Anterior cingulate cortex (tissue), 58 donors: ENCODE results near the gene NPHP1.
"Not testable (repeated sequence)": the region's sequence is repeated elsewhere in the genome, so short reads cannot be mapped to it uniquely, and the experiment has no call there.

ENCODE experiments used
- DNase-seq, 58 donors: peaks; one replicate each; lab custom pipeline; 2025; lab: John Stamatoyannopoulos, UW

The NPHP1 gene

DNA sequence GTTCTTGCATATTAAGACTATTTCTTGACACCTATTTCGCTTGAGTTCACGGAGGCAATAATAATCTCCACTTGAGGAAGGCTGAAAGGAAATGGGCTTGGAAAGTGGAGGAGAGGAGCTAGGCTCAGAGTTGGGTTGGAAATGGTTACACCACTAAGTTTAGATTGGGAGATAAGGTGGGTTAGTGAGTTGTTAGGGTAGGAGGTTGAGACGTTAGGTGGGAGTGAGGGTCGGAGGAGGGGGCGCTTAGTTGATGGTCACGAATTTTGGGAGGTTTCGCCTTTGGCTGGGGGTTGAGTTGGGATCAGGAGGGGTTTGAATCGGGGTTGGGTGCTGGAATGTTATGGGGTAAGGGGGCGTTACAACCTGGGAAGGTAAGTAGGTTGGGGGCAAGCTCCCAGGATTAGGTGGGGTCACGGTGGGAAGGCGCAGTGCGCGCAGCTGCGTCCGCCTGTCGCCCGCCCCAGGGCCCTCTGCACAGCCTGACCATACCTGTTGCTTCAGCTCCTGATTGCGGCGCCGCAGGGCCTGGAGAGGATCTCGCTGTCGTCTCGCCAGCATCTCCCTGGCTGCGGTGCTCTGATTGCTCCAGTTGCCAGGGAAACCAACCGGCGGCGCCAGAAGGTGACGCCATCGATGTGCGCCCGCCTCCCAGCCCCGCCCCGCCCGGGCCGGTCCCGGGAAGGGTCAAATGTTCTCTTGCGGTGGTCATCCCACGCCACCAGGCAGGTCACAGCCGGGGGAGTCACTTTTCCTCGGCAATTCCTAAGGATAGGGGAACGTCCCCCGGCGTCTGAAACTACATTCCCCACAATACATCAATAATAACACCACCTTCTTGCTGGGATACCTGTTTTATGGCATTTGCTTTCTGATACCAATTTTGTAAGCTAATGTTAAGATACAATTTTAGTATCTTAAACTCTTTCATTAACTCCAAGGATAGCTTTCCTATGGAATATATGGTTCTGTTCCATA lies at the start of gene NPHP1:
NPHP1 (minus strand) TSS at position 606 of the 978 bp plus-strand sequence; CDS start at position 561, 45 bp downstream.
- peak; percentile 39 to 90 (median 80) for DNase-seq

- not testable (repeated sequence) for DNase-seq
Measured at GRCh38 chr2:110248081-110248795, 43.4 kb upstream of the NPHP1 start.

GRCh38 chr2:110245488-110246435 lies 40.9 kb upstream of the NPHP1 start:
- DNase-seq, result not testable (repeated sequence)

DNA sequence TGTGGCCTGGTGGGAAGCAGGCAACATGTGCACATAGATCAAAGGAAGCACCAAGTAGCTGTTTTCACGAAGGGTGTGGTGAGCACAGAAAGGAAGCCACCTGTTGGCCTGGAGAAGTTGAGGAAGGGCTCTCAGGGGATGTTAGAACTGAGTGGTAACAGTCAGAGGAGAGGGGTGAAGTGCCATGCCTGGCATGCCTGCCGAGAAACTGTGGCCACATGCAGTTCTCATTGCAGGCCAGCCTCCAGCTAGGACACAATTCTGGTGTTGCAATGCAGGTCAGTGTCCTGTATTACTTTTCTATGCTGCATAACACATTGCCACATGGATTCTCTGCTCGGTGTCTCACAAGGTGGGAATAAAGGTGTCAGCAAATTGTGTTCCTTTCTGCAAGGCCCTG lies 38.5 kb upstream of the NPHP1 start:
- not testable (repeated sequence) for DNase-seq

GRCh38 chr2:110234514-110234913 lies 29.7 kb upstream of the NPHP1 start:
- not testable (repeated sequence) for DNase-seq

DNA sequence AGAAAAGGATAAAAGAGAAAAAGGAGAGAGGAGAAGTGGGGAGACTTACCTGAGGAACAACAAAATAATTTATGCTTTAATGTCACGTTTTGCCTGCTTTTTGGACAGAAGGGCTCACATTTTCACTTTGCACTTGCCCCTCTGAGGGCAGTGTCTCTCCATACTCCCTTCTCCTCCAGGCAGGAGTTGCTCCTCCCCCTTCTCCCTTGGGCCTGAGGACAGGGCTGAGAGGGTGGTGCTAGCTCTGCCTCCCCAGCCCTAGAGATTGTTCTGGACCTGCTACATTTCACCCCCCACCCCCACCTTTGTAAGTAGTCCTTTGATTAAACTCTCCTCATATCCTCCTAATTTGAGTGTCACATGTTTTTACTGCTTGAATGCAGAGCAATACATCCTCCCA lies 25.1 kb upstream of the NPHP1 start:
- not testable (repeated sequence) for DNase-seq

DNA sequence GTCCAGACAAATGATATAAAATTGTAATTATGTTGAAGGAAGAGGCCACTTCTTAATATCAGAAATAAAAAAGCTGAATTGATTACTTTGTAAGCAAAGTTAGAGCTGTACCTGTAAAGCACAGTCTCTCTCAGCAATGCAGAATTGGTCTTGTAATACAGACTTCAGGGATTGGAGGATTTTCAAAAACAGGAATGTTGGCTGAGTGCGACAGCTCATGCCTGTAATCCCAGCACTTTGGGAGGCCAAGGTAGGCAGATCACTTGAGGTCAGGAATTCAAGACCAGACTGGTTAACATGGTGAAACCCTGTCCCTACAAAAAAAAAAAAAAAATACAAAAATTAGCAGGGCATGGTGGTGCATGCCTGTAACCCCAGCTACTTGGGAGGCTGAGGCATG lies 17.8 kb upstream of the NPHP1 start:
- DNase-seq, result not testable (repeated sequence)

DNA sequence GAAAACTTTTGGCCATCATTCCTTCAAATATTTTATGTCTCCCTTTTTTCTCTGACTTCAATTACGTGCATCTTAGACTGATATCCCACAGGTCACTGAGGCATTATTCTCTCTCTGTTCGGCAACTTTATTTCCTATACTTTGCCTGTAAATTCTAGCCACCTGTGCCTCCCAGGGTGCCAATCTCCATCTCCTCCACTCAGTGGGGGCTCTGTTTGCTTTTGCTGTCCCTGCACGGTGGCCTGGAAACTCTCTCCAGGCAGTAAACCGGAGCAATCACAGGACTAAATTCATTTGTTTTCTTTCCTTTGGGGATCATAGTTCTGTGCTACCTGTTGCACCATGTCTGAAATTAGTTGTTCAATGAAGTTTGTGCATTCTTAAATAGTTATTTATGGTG lies 17.1 kb upstream of the NPHP1 start:
- DNase-seq, result no peak

DNA sequence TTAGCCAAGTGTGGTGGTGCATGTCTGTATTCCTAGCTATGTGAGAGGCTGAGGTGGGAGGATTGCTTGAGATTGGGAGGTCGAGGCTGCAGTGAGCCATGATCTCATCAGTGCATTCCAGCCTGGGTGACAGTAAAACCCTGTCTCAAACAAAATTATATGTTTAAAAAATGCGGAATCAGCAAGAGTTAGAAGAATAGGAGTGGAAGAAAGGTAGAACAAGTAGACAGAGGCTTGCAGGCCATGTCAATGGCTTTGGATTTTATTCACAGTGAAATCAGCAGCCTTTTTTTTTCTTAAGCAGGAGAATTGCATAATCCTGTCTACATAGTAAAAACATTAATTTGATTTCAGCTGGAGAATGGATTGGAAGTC lies 15.4 kb upstream of the NPHP1 start:
- no peak for DNase-seq

GRCh38 chr2:110219496-110220189 lies 14.8 kb upstream of the NPHP1 start:
- DNase-seq, result no peak

- DNase-seq, result not testable (repeated sequence)
Measured at GRCh38 chr2:110218889-110219288, 14.1 kb upstream of the NPHP1 start.

DNA sequence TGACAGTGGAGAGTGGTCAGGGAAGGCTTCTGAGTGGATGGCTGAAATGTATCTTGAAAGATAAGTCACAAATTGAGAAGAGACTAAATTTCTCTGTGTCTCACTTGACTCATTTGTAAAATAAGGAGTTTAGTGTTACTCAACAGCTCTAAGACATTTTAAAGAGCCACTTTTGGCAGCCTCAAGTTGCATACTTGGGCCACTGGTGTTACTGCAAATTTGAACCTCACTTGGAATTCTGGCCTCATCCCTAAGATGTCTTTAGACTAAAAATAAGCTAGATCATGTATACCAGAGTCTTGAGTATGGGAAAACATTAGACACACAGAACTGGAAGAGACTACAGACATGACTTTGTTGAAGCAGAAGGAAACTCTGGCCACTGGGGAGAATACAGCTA lies 12.0 kb upstream of the NPHP1 start:
- no peak for DNase-seq

- DNase-seq, result no peak
Measured at GRCh38 chr2:110216199-110216598, 11.4 kb upstream of the NPHP1 start.

DNA sequence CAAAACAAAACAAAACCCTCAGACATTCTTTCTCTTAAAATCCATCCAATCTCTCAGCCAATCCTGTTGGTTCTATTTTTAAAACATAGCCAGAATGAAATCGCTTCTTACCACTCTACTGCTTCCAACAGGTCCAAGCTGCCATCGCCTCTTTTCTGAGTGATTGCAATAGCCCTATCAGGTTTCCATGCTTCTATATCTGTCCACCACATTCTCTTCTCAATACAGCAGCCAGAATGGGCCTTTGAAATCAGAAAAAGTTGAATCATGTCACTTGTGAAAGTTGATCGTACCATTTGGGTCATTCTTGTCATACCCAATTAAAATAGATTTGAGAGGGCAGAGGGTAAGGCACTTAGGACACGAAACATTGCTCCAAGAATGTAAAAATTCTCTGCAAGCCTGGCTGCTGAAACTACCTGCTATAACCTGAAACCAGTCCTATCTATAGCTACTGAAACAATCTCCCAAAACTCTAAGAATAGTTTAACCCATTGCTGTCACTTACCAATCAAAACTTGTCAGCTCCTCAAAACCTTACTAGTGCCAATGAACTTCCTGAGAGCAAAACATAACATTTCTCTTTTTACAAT lies 10.8 kb upstream of the NPHP1 start:
- no peak for DNase-seq

GRCh38 chr2:110215091-110215490 lies 10.3 kb upstream of the NPHP1 start:
- DNase-seq, result no peak

- not testable (repeated sequence) for DNase-seq
Measured at GRCh38 chr2:110213522-110213921, 8.7 kb upstream of the NPHP1 start.

DNA sequence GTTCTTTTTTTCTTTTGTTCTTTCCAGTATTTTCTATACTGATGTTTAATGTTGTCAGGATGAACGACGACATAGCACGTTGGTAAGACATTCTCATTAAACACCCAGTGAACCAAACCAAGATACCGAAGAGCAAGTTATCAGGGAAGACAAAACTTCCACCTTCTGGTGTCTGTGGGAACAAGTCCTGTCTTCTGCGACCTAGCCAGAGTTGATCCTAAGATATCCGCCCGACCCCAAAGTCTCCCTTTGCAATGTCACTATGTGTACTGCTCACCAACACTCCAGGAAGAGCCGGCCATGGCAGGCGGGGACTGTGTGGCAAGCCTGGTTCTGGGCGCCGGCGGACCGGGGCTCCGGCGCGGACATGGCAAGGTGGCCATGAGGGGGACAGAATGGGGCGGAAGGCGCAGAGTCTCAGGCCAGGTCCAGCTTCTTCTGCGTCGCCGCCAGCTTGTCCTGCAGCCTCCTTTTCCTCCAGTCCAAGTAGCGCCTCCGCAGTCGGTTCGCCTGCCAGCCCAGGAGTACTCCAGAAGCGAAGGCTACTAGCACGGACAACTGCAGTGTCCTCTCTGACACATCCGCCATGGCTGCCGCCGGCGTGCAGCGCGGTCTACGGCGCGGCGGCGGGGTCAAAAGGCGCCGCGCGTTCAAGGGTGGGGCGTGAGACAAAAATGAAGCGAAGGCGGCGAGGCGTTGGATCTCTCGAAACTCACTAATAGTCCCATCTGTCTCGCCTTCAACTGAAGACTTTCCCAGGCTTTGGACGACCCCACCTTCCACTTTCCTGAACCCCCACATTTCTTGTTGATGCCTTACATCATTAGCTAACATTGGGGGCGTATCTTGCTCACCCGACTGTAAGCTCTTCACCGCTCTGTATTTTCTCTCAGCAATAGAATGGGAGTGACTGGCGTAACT lies 7.4 kb upstream of the NPHP1 start, which contains the start of gene MTLN:
MTLN (minus strand) TSS at position 610 of the 921 bp plus-strand sequence; CDS start at position 588, 22 bp downstream.
- DNase-seq, result peak in 57 of 58 donors; percentile 20 to 83 (median 62)
